Renal cortical epithelial cell (primary cell): ENCODE results near the gene PAX5. TPM values are rescaled to one million over a fixed set of nuclear protein-coding genes. Genes with fewer than 3 reads are reported as not detected.

ENCODE experiments used
- DNase-seq: peaks from one replicate; pipeline ENCODE4 v3.0.0-alpha.2; 2011; ENCODE audit warnings: low read depth
- total RNA-seq: library from RNA; depleted of rRNA; stranded (reverse); fragments of >200 nt; gene quantifications from 2 replicates; pipeline ENCODE4 v1.2.3, GENCODE V29; 2014

PAX5 gene
- total RNA-seq, 1 donor from 2014 or later, result not detected

DNA sequence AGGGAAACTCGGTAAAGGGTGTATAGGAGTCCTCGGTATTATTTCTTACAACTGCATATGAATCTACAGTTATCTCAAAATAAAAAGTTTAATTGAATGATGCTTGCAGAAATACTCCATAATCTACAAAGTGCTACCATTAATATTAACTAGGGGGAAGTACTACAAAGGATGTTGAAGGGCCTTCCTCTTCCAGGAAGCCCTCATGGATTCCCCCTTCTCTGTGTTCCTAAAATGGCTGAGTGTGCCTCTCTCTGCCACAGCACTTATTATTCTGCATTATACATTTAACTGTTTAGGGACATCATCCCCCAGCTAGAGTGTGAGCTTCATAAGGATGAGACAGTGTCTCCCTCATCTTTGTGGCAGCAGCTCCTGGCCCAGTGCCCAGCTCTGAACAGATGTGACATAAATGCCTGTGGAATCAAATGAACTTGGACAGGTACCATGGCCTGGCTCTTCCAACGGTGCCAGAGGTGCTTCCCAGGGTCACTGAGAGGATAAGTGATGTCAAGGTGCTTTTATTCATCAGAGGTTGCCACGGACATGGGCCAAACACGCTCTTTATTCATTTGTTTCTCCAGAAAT is 99.5 kb downstream of the PAX5 start:
- no peak for DNase-seq

DNA sequence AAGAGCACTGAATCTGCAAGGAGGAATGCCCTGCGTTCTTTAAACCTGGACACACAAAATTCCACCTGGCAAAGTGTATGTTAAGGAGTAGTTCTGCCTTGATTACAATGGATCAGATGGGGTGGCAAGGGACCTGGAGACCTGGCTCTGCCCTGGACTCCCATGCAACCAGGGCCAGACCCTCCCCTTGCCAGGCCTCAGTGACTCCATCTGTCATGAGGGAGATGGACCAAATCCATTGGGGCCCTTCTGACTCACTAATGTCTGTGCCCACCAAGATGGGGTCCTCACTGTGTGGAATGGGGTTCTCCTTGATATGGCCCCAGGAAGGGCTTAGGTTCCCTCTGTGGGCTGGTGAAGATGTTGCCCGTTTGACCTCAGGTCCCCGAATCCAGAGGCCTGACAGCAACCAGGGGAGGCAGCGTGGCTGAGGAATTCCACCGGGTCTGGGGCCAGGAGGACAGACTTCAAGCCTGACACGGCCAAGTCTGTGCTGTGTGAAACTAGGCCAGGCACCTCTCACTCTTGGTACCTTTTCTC is 100.3 kb downstream of the PAX5 start:
- DNase-seq, result no peak

DNA sequence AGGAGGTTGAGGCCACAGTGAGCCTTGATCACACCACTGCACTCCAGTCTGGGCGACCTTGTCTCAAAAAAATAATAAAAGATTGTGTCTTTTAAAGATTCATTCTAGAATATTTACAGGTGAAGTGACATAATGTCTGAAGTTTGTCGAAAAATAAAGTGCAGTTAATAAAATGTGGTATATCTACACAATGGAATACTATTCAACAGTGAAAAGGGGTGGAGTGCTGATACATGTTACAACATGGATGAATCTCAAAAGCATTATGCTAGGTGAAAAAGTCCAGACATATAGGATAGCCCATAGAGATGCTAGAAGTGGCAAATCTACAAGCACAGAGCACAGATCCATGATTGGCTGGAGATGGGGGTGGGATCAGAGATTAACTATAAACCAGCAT is 101.9 kb downstream of the PAX5 start:
- DNase-seq, result no peak

DNA sequence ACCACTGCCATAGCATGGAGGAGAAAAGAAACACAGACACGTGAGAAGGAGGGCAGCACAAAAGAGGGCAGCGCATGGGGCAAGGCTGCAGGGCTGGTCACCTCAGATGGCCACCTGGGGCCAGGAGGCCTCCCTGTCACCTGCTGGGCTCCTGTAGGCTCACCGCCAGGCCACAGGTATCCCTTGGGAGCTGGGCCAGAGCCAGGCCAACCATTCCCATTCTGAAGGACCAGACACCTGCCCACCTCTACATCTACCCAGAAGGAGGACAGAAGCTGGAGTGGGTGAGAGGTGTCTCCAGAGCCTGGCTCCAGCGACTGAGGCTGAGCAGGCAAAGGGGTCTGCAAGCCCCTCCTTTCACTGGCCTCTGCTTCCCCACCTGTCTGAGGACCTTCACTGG is 103.1 kb downstream of the PAX5 start:
- no peak for DNase-seq

DNA sequence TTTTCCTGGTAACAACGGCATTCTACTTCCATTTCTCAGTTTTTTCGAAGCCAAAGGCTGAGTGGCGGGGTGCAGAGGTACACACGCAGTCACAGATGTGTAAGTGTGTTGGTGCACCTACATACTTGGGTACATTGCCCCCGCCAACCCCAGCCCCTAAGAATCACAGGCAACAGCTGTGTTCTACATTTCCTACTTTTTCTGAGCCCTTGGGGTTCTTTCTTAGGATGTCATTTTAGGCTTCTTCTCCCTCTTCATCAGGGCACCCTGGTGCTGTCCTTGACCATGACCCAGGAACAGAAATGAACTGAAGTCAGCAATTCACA is 104.8 kb downstream of the PAX5 start:
- no peak for DNase-seq

DNA sequence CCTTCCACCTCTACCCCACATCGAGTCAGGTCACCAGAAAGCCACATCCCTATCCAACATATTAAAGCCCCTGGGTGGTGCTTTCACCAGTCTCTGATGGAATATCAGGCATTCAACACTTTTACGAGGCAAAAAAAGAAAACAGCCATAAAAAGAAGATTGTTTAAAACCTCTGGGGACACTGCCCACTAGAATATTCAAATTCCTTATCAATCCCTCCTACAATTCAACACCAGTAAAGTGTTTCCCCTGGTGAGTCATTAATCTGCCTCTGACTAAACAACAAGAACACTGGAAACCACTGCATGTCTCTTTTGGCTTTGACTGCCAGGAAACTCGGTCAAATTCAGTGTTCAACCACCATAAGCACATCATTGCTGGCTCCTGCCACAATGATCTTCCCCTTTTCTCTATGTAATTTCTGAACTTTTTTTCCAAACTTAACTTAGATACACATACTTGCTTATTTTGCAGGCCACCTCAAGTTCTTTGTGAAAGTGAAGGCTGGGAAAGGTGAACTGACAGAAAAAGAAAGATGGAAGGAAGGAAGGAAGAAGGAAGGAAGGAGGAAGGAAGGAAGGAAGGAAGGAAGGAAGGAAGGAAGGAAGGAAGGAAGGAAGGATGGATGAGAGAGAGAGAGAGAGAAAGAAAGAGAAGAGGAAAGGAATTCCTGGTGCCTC is 105.3 kb downstream of the PAX5 start:
- DNase-seq, result peak; percentile 90

DNA sequence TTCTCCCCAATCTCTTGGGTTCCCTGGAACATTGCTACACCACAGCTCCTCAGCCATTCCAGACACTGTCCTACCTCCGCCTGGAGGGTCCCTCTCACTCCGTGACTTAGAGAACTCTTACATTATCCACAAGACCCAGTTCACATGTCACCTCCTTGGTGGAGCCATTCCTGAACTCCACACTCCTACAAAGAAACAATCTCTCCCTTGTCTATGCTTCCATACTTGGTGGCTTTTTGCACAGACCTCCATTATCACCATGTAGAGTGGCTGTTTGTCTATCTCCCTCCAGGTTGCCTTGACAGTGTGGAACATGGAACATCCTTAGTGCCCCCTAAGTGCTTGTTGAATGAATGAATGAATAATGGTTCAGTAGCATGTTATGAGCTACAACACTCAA is 105.9 kb downstream of the PAX5 start:
- DNase-seq, result no peak

DNA sequence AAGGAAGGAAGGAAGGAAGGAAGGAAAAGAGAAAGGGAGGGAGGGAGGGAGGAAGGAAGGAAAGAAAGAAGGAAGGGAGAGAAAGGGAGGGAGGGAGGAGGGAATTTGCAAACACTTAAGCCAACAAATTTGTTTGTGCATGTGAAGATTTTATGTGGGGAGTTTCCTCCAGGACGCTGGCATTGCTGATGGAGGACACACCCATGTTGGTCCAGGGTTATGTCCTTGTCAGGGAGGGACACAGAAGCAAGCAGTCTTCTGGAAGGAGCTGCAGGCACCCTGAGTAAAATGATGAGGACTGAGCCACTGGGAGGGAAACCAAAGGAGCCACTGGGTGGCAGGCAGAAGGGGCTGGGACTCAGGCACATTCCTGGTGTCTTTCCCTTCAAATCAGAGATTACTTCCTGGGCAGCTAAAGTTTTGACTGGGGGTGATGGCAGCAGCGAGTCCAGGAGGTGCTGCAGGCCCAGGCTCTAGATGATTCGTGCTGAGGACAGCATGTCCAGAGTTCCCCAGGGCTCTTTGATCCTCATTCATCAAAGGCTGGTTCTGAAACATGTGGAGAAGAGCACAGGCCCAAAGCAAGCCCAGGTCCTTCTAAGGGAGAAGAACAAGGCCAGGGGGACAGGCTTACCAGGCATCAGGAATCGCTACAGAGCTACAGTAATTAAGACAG is 109.2 kb downstream of the PAX5 start:
- DNase-seq, result no peak

DNA sequence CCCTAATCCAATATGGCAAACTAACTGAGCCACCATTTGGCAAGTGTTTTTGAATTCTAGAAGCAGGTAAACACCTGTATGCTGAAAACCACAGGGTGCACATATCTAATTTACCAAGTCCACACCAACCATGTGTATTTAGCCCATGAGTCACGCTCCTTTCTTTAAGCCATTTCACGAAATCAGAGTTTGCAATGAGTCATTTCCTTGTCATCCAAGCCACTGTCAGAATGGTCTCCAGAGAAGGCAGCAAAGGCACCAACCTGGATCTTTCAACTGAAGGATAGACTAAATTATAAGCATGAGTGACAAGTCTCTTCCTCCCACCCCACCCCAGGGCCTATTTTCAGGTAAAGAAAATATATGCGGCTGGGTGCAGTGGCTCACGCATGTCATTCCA is 110.0 kb downstream of the PAX5 start:
- peak; percentile 98 for DNase-seq

DNA sequence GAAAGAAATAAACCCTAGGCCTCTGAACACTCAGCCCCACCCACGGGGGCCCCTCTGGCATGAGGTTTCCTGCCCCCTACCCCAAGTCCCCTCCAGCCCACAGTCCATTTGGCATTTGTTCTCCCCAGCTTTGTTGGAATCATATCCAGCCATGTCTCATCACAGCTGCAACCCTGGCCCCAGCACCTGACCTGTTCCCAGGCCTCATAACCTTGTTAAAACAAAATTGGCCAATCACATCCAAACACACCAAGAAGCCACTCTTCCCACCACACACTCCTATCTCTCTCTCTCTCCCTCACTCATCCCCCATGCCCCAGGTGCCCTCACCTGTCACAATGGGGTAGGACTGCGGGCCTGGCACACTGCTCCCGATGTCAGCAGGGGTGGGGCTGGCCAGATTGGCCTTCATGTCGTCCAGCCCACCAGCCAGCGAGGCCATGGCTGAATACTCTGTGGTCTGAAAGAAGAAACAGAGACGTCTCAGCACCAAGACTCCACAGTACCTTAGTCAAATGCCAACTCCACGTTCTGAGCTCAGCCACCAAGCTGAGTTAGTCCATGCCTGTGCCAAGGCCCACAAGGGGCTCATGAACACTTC is 110.9 kb downstream of the PAX5 start:
- DNase-seq, result no peak

DNA sequence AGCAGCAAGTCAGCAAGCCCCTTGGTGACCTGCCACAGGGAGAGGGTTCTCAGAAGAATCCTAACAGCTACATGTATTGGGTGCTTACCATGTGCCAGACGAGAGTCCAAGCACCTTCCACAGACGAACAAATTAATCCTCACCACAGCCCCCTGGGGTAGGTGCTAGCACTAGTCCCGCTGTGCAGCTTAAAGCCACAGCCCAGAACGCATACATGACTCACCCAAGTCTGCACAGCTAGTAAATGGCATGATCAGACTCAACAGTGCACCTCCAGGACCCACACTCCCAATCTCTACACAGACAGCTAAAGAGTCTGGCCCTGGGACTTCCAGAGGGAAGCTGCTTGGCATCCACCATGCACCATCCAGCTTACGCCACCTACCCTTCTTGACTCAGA is 111.5 kb downstream of the PAX5 start:
- DNase-seq, result peak; percentile 22

DNA sequence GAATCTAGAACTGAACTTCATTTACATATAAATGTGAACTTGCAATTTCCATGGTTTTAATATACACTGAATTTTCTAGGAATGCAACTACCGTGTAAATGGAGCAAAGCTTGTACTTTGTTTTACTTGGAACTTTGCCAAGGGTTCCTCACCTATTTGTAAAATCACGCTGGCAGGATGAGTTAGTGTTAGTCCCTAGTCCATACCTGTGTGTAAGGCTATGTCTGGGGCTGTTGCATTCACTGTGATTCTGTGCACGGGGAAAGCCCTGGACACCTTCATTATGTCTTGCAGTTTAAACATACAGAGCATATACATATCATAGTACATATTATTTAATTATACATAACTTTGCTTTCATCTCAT is 119.9 kb downstream of the PAX5 start:
- no peak for DNase-seq

DNA sequence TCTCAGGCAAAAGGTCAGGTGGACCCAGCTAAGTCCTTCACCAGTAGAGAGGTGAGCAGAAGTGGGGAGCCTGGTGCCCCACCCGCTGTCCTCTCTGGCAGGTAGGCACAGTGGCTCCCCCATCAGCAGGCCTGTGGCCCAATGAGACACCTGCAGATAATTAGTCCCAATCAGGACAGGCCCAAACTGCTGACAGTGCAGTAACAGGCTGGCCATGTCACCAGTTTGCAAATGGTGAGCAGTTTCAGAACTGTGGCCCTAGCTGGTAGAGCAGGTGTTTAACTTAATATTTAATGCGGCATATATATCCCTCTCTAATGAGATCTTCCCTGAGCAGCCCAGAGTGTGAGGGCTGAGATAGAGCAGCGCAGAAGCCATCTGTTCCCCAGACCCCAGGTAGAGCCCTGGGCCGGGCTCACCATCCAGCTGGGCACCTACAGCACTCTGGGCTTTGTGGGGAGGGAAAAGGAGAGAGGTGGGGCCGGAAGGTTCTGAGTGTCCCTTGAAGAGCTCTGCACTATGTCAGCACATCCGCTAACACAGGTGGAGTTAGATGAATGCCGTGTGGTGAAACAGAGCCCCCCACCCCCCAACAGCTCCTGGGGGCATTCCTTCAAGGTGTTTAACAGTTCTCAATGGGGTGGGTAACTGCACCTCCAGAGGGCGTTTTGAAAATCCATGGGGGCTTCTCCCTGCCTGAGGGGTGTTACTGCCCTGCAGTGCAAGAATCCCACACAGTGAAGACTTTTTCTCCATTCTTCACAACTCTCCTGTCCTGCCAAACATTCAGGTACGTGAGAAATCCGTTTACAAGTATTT is 120.5 kb downstream of the PAX5 start:
- no peak for DNase-seq

DNA sequence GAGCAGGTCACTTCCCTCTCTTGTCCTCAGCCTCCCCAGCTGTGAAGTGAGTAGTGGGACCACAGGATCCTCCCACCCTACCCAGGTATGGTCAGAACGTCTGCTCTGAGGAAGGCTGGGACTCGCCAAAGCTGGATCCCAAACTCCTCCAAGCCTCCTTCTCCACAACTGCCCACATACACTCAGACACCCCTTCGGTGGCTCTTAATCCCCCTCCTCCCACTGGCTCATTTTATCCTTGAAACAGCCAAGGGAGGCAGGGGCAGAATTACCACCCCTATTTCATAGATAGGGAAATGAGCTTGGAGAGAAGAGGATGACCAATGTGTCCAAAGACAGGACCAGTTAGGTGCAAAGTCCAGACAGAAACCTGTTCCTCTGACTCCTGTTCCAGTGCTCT is 121.4 kb downstream of the PAX5 start:
- DNase-seq, result no peak

DNA sequence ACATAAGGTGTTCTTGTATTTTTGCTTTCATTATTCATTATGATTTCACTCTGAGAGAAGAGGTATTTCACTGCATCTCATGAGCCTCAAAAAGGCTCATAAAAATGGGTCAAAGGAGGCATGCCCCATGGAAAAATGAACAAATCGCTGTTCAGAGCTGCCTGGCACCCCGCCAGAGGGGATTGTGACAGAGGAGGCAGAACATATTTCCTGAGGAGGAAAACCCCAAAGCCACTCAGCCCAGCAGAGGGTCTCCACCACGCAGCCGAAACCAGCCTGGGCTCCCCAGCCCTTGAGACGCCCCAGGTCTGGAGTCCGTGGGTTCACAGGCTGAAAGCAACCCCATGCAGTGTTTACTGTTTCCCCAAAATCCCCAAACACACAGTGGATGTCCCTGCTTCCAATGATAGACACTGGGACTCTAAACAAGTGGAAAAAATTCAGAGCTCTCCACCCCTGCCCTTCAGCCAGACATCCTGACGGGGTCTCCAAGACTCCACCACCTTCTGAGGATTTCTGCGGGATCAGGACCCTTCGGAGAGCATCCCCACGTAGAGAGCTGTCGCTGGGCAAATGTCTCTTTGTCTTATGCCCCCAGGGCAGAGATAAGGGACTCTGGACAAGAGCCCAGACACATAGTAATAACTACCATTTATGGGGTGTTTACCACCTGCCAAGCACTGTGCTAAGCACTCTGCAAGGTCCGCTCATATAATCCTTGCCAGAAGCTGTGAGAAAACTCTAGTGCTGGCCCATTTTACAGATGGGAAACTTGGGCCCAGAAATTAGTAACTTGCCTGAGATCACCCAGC is 122.3 kb downstream of the PAX5 start:
- DNase-seq, result no peak

DNA sequence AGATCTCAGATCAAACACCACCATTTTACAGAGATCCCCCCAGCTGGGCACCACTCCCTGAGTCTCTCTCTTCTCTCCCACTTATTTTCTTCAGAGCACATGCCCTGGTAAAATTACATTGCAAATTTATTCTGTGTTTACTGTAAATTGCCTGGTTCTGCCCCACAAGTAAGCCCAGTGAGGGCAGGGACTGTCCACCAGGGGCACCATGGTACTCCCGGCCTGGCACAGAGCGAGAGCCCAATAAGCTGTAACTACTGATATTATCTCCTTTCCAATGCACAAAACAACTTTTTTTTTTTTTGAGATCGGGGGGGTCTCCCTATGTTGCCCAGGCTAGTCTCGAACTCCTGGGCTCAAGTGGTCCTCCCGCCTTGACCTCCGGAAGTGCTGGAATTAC is 123.0 kb downstream of the PAX5 start:
- no peak for DNase-seq

DNA sequence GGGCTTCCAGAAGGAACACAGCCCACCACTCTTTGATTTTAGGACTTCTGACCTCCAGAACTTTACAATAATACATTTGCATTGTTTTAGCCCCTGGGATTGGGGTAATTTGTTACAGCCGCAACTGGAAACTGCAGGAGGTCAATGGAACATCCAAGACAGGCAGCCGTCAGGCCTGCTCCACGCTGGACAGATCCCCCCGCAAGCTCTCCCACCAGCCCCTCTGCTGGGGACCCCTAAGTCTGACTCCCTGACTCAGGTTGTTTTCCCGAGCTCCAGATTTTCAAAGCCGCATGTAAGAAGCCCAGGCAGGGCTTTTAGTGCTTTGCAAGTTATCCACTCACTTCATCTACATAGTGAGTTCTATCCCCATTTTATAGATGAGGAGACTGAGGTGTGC is 127.6 kb downstream of the PAX5 start:
- no peak for DNase-seq

DNA sequence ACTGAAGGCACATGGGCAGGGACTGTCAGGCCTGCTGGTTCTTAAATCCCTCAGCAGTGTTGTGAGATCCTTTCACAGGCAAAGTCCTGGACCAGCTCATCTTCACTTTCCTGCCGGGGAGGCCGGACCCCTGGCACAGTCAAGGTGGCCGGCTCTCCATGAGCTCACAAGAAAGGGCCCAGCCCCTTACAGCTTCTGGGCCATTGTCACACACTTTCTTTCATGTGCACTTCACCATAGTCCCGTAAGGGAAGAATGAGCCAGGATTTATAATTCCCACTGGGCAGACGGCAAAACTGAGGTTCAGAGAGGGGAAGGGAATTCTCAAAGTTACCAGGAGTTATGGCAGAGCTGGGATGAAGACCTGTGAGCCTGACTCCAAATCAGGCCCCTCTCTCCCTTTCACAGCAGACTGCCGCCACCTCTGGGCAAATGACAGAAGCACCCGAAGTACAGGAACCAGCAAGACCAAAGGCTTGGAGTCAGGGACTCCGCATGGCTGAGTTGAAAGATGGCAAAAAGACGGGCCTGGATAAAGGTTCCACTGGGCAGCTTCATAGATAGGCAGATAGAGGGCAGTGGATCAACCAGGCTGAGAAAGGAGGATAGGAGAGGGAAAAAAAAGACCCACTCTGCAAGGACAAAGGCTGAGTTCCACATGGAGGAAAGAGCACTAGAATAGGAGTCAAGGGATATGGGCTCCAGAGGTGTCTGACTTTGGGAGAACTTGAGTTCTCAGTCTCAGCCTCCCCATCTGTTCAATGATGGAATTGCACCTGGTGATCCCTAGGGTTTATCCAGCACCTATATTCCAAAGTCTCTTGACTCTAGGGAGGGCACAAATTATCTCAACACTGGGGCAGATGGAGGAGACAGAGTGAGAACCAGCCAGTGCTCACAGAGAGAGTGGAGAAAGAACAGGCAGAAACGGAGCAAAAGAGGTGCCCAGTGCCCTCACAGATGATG is 128.7 kb downstream of the PAX5 start:
- no peak for DNase-seq

DNA sequence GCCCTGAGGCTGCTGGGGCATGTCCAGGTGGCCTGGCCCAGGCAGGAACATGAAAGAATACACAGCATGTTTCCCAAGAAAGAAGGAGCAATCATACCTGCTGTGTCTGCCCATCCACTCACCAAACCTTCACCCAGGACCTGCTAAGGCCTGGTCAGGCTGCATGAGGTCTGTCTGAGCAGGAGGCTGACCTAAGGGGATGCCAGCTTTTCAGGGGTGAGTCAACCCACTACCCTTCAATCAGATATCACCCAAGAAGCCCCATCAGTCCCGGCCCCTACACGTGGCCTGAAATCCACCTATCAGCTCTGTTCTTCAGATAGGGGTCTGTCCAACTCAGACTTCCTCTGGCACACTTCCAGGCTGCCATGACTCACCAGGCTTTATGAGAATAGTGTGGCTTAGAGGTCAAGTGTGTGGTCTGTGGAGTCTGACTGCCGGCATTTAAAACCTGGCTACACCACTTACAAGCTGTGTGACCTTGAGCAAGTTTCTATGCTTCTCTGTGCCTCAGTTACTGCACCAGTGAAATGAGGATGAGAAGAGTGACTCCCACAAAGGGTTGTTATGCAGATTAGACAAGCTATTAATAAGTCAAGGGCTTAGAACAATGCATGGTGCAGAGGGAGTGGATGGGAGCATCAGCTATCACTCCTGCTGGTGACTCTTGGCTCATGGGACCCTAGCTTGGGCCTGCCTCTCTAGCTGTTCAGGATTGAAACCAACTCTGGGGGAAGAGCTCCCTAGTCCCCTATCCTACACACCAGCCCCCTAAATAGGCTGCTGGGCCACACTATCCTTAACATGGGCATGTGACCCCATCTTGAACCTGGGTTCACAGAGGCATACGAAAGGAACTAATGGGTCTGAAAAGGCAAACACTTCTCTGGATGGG is 130.3 kb downstream of the PAX5 start:
- DNase-seq, result peak; percentile 84
